GM12878 (cell line): ENCODE data around the gene ARHGAP45. TPM values are rescaled to one million over a fixed set of nuclear protein-coding genes. Genes with fewer than 3 reads are reported as not detected.

Experiments used
- ATAC-seq: fragments of 200-7000 bp; cut with Tn5 transposase; 3 replicates; pipeline ENCODE4 v1.9.1; 2020; ENCODE audit warnings: mild to moderate bottlenecking, moderate library complexity
- BruUV-seq: library from RNA; stranded (reverse); fragments of 400-500 nt; replicated peaks from 2 replicates; lab custom pipeline; 2021; lab: Mats Ljungman, UMichigan
- CTCF ChIA-PET: fragments of 300-600 bp; sonication (Branson Sonifier 250); formaldehyde crosslinking; extraction: SDS; loops from one replicate; lab custom pipeline; 2021; ENCODE audit warnings: inconsistent platforms; lab: Yijun Ruan, JAX
- POLR2A ChIA-PET: fragments of 350-600 bp; formaldehyde crosslinking; extraction: SDS; loops from one replicate; lab custom pipeline; 2021; ENCODE audit warnings: inconsistent platforms; lab: Charles Lee
- RAD21 ChIA-PET: fragments of 300-600 bp; sonication (Branson Sonifier 250); formaldehyde crosslinking; loops from one replicate; lab custom pipeline; 2023; ENCODE audit warnings: antibody characterized with exemption; ENCODE audit not compliant: unreplicated experiment; lab: Charles Lee
- SMC1A ChIA-PET: fragments of 300-600 bp; sonication (Branson Sonifier 250); formaldehyde crosslinking; loops from one replicate; lab custom pipeline; 2023; ENCODE audit not compliant: unreplicated experiment, uncharacterized antibody; lab: Charles Lee
- DNase-seq: peaks from one replicate; pipeline ENCODE4 v3.0.0-alpha.2; 2011; ENCODE audit warnings: low read depth, low spot score
- FAIRE-seq: peaks from 3 replicates; lab custom pipeline; 2011; peaks lifted over from hg19 to GRCh38; lab: Jason Lieb, UNC
- H2AFZ ChIP-seq: 2 replicates; pipeline ENCODE4 v1.6.0; 2011; ENCODE audit warnings: low read depth, low read length, control low read depth; ENCODE audit not compliant: control insufficient read depth
- H3K27ac ChIP-seq: 2 replicates; pipeline ENCODE4 v1.5.1; 2011; ENCODE audit warnings: control low read depth; ENCODE audit not compliant: control insufficient read depth, insufficient read depth
- H3K27me3 ChIP-seq, 2 experiments: replicated peaks in 1 of 2; 2 replicates each; pipeline versions ENCODE4 v1.6.0 to v1.6.1; 2011; ENCODE audit warnings: low read length in 1 of 2; ENCODE audit not compliant: control insufficient read depth in 2 of 2, insufficient read depth in 2 of 2
- H3K36me3 ChIP-seq, 2 experiments: 2 replicates each; pipeline ENCODE4 v1.5.1; 2011; ENCODE audit warnings: low read length in 1 of 2; ENCODE audit not compliant: control insufficient read depth in 2 of 2, insufficient read depth in 2 of 2
- H3K4me1 ChIP-seq: 2 replicates; pipeline ENCODE4 v1.6.1; 2011; ENCODE audit warnings: mild to moderate bottlenecking, low read length, moderate library complexity, mixed read lengths; ENCODE audit not compliant: control insufficient read depth, insufficient read depth
- H3K4me2 ChIP-seq: 2 replicates; pipeline ENCODE4 v1.6.0; 2011; ENCODE audit warnings: control low read depth; ENCODE audit not compliant: control insufficient read depth, insufficient read depth
- H3K4me3 ChIP-seq: fragments of 200-600 bp; sonication (generic); 2 replicates; pipeline ENCODE4 v1.5.1; 2016
- H3K79me2 ChIP-seq: 2 replicates; pipeline ENCODE4 v1.6.0; 2011; ENCODE audit warnings: low read length; ENCODE audit not compliant: control insufficient read depth, insufficient read depth
- H3K9ac ChIP-seq: 2 replicates; pipeline ENCODE4 v1.8.0; 2011; ENCODE audit warnings: low read length, control low read depth, mixed read lengths; ENCODE audit not compliant: control insufficient read depth, insufficient read depth
- H3K9me3 ChIP-seq: replicated peaks from 3 replicates; pipeline ENCODE4 v1.5.1; 2011; ENCODE audit warnings: mild to moderate bottlenecking, low read length; ENCODE audit not compliant: control insufficient read depth, insufficient read depth
- H4K20me1 ChIP-seq: 2 replicates; pipeline ENCODE4 v1.6.0; 2011; ENCODE audit not compliant: control insufficient read depth, insufficient read depth
- ATF7 ChIP-seq: fragments of 450-650 bp; IDR thresholded peaks from 2 replicates; pipeline ENCODE4 v1.6.1; 2016; ENCODE audit warnings: low read depth, mild to moderate bottlenecking
- EGR1 ChIP-seq, 2 experiments: IDR thresholded peaks; 1 replicate in 1 of 2; 2 replicates in 1 of 2; pipeline ENCODE4 v1.6.1; 2011 to 2012; ENCODE audit warnings: low read depth in 2 of 2, low read length in 2 of 2, borderline replicate concordance in 1 of 2, mild to moderate bottlenecking in 1 of 2, moderate library complexity in 1 of 2
- FOS ChIP-seq: IDR thresholded peaks from 3 replicates; pipeline ENCODE4 v1.6.1; 2011; ENCODE audit warnings: borderline replicate concordance; ENCODE audit not compliant: insufficient read length; ENCODE audit errors: extremely low read depth
- FOXK2 ChIP-seq: fragments of 450-650 bp; IDR thresholded peaks from 2 replicates; pipeline ENCODE4 v1.6.1; 2017; ENCODE audit warnings: mild to moderate bottlenecking, moderate library complexity
- IKZF1 ChIP-seq: fragments of 450-650 bp; conservative IDR thresholded peaks from 2 replicates; pipeline ENCODE4 v1.6.1; 2017; ENCODE audit warnings: antibody characterized with exemption, mild to moderate bottlenecking
- IKZF2 ChIP-seq, 2 experiments: fragments of 450-650 bp; IDR thresholded peaks; 2 replicates each; pipeline ENCODE4 v1.6.1; 2017; ENCODE audit warnings: mild to moderate bottlenecking in 2 of 2, moderate library complexity in 2 of 2
- MYB ChIP-seq: fragments of 150-350 bp; IDR thresholded peaks from 2 replicates; pipeline ENCODE4 v1.6.1; 2014; ENCODE audit warnings: mild to moderate bottlenecking, low read depth, low read length, borderline replicate concordance
- NBN ChIP-seq: fragments of 450-650 bp; IDR thresholded peaks from 2 replicates; pipeline ENCODE4 v1.6.1; 2016
- NFXL1 ChIP-seq: fragments of 450-650 bp; IDR thresholded peaks from 2 replicates; pipeline ENCODE4 v1.6.1; 2017; ENCODE audit warnings: antibody characterized with exemption, mild to moderate bottlenecking, borderline replicate concordance
- PAX8 ChIP-seq: fragments of 450-650 bp; IDR thresholded peaks from 2 replicates; pipeline ENCODE4 v1.6.1; 2017; ENCODE audit warnings: mild to moderate bottlenecking, moderate library complexity
- POLR2A ChIP-seq: IDR thresholded peaks from 2 replicates; pipeline ENCODE4 v1.6.1; 2011; ENCODE audit warnings: low read depth, mild to moderate bottlenecking, low read length
- POLR2AphosphoS2 ChIP-seq: IDR thresholded peaks from 2 replicates; pipeline ENCODE4 v1.6.1; 2011; ENCODE audit warnings: low read depth, mild to moderate bottlenecking, low read length, improper control_type of control experiment, moderate library complexity
- SMARCA5 ChIP-seq: fragments of 450-650 bp; IDR thresholded peaks from 2 replicates; pipeline ENCODE4 v1.6.1; 2017; ENCODE audit warnings: mild to moderate bottlenecking
- SPI1 ChIP-seq: IDR thresholded peaks from 2 replicates; pipeline ENCODE4 v1.6.1; 2011; ENCODE audit warnings: low read depth, mild to moderate bottlenecking, low read length, moderate library complexity, borderline replicate concordance; ENCODE audit not compliant: insufficient read depth
- ZNF384 ChIP-seq: IDR thresholded peaks from 2 replicates; pipeline ENCODE4 v1.6.1; 2012; ENCODE audit warnings: low read depth, mild to moderate bottlenecking, low read length, improper control_type of control experiment, borderline replicate concordance
- ZZZ3 ChIP-seq: IDR thresholded peaks from 2 replicates; pipeline ENCODE4 v1.6.1; 2011; ENCODE audit warnings: low read depth; ENCODE audit not compliant: control insufficient read depth, insufficient read length
- WGBS: methylation state at CpG from one replicate; pipeline ENCODE4 v1.1.6; 2016; ENCODE audit warnings: low lambda C conversion rate; ENCODE audit not compliant: insufficient replicate concordance, insufficient coverage; ENCODE audit errors: missing lambda C conversion rate; 5-methylcytosine and 5-hydroxymethylcytosine counted together
- in situ Hi-C: fragments of 300-500 bp; cut with MboI; formaldehyde crosslinking; loops from 9 replicates; pipeline ENCODE4 v1.14.3; 2018; ENCODE audit warnings: mixed read lengths
- intact Hi-C: fragments of 100-400 bp; cut with micrococcal nuclease; formaldehyde crosslinking; loops from one replicate; pipeline ENCODE4 v1.14.2; 2022; ENCODE audit not compliant: unreplicated experiment
- polyA plus RNA-seq, 11 experiments: library from polyadenylated mRNA; depleted of rRNA in 4 of 11; unstranded in 6 of 11; stranded (reverse) in 5 of 11; fragments of >200 nt; fragmentation: Nextera tagmentation in 4 of 11; fragmentation: Illumina TruSeq in 1 of 11; extraction: Ambion mirVana in 4 of 11; extraction: Trizol in 1 of 11; gene quantifications; 1 replicate in 1 of 11; 2 replicates in 10 of 11; pipeline versions ENCODE4 v1.2.1 to v1.2.3, GENCODE V29; 2011 to 2016; ENCODE audit warnings: inconsistent platforms in 2 of 11, missing spikeins in 2 of 11, low read depth in 1 of 11
- total RNA-seq, 4 experiments: library from RNA; depleted of rRNA in 3 of 4; stranded (reverse); fragments of >200 nt in 3 of 4; fragmentation: Illumina TruSeq in 1 of 4; extraction: Trizol in 1 of 4; gene quantifications; 2 replicates each; pipeline versions ENCODE4 v1.2.1 to v1.2.3, GENCODE V29; 2013 to 2021
- TF ChIP-seq, protein P1 (sequence below): fragments of 450-650 bp; IDR thresholded peaks from 2 replicates; pipeline ENCODE4 v1.6.1; 2016; ENCODE audit warnings: mild to moderate bottlenecking

ARHGAP45 gene
- total and polyA plus RNA-seq, 10 of the 15 experiments (the other 5 are each of a cell fraction or from before 2014, with no cell fraction given) = 1.4 to 151 (median 59.9) TPM

DNA sequence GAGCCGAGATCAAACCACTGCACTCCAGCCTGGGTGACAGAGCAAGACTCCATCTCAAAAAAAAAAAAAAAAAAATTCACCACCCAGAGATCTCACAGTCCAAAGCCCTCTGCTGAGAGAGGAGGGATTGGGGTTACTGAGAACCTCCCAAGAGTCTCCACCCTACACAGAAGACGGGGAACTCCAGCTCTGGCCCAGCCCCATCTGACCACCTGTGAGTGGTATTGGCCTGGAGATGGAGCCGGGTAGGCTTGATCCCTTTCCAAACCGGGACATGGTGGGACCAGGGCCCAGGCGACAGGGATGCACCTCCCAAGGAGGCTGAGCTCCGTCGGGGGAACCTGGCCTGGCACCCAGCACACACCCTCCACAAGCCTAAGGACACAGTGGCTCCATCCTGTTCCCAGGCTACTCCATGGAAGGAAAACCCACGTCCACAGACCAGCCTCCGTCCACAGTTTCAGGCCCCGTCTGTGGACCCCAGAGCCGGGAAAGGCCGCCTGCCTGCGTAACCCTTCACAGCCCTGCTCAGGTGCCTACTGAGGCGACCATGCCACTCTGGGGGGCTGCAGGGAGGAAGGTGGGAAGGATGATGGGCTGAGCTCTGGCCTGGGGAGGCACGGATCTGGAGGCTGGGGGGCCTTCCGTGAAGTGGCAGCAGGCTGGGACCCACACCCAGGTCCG, 47.9 kb upstream of the ARHGAP45 start:
- ChIA-PET SMC1A (interaction anchor here (0.9 to 2.0 kb wide), 4 partner anchors 8 to 35 kb away, joined by 4 to 8 read pairs (median 4); partner anchors contain the start of gene WDR18), POLR2A (interaction anchor here (0.7 to 1.7 kb wide), 10 partner anchors 9 to 224 kb away, joined by 3 to 9 read pairs (median 4); partner anchors contain the start of genes ARHGAP45 and WDR18), CTCF (interaction anchor here (0.6 to 1.9 kb wide), 5 partner anchors 35 to 250 kb away, joined by 3 to 6 read pairs (median 3); partner anchors contain the start of genes CIRBP and WDR18), RAD21 (interaction anchor here (0.7 to 1.4 kb wide), 5 partner anchors 9 to 68 kb away, joined by 3 to 5 read pairs (median 3); partner anchors contain the start of genes ARHGAP45 and WDR18)
- no TSS peak for BruUV-seq
- H3K79me2 ChIP-seq = peaks cover 67% of the 10 kb centered on the region
- peak overlapping the region; percentile 83 for H3K4me3 ChIP-seq
- H4K20me1 ChIP-seq = peaks cover 6% of the 10 kb centered on the region; the same call in 1 of the 2 replicates
- no peak for DNase-seq
- H3K36me3 ChIP-seq = peaks cover 1 to 5% of the 10 kb centered on the region in 2 experiments; a peak in 2 of 4 replicates
- peak overlapping the region; percentile 48 for H3K4me2 ChIP-seq
- no peaks in the 10 kb centered on the region for H3K27me3 ChIP-seq
- TF ChIP-seq PAX8 (no peak), ZNF384 (peak; percentile 31; the same call in 1 of the 2 replicates), FOXK2 (peak; percentile 38; the same call in 1 of the 2 replicates), IKZF2 (IDR thresholded peaks at IDR 0.05) (0 out of 4 replicates have a peak, but pooled peaks of 1 of the 2 experiments have one; percentile 19), FOS (no peak), IKZF1 (0 out of 2 replicates have a peak, but pooled peaks have one; percentile 25), NFXL1 (no peak), SPI1 (no peak), ZZZ3 (no peak), SMARCA5 (no peak), EGR1 (IDR thresholded peaks at IDR 0.05; ENCODE audit: borderline replicate concordance in 1 of 2, low read depth in 2 of 2, low read length in 2 of 2) (no peak), ATF7 (peak; percentile 73), POLR2A (peak; percentile 31; the same call in 1 of the 2 replicates), MYB (no peak), POLR2AphosphoS2 (no peak), NBN (peak; percentile 38; the same call in 1 of the 2 replicates)
- TF ChIP-seq, protein P1, sequence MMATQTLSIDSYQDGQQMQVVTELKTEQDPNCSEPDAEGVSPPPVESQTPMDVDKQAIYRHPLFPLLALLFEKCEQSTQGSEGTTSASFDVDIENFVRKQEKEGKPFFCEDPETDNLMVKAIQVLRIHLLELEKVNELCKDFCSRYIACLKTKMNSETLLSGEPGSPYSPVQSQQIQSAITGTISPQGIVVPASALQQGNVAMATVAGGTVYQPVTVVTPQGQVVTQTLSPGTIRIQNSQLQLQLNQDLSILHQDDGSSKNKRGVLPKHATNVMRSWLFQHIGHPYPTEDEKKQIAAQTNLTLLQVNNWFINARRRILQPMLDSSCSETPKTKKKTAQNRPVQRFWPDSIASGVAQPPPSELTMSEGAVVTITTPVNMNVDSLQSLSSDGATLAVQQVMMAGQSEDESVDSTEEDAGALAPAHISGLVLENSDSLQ = no peak
- no peak for FAIRE-seq
- in situ Hi-C loops = no loop called here
- H3K4me1 ChIP-seq = peaks cover 32% of the 10 kb centered on the region
- intact Hi-C loops = no loop called here
- H3K9ac ChIP-seq = peak overlapping the region; percentile 94; the same call in 1 of the 2 replicates
- no peaks in the 10 kb centered on the region for H3K9me3 ChIP-seq
- H2AFZ ChIP-seq = no peak overlapping the region
- H3K27ac ChIP-seq = peak overlapping the region; percentile 99
- ATAC-seq = peak; percentile 40
- under 1% methylated on average over 17 of the region's 17 CpGs for WGBS
